B cell (primary cell): ENCODE results near the gene SERINC5. TPM values are rescaled to one million over a fixed set of nuclear protein-coding genes. Genes with fewer than 3 reads are reported as not detected.

Experiments used
- ATAC-seq: fragments of 200-7000 bp; cut with Tn5 transposase; one replicate; pipeline ENCODE4 v1.10.0; 2021; ENCODE audit warnings: low read depth, mild to moderate bottlenecking, moderate number of reproducible peaks, moderate library complexity
- CTCF ChIA-PET: fragments of 350-600 bp; sonication (Branson Sonifier 250); formaldehyde crosslinking; loops from one replicate; lab custom pipeline; 2021; ENCODE audit warnings: antibody characterized with exemption, inconsistent platforms; lab: Charles Lee
- POLR2A ChIA-PET: fragments of 350-600 bp; sonication (Branson Sonifier 250); formaldehyde crosslinking; loops from one replicate; lab custom pipeline; 2021; ENCODE audit warnings: antibody characterized with exemption; lab: Charles Lee
- DNase-seq: peaks from one replicate; pipeline ENCODE4 v3.0.0; 2013
- H2AFZ ChIP-seq: 2 replicates; pipeline ENCODE4 v1.6.1; 2012; ENCODE audit warnings: mild to moderate bottlenecking, low read depth, low read length; ENCODE audit not compliant: insufficient read depth, poor library complexity, severe bottlenecking
- H3K27ac ChIP-seq, 2 donors: 1 replicate in 1 of 2; 2 replicates in 1 of 2; pipeline ENCODE4 v1.5.1; 2012 to 2013; ENCODE audit warnings: low read length in 2 of 2, mild to moderate bottlenecking in 2 of 2, moderate library complexity in 1 of 2
- H3K27me3 ChIP-seq, 4 experiments: fragments of 200-600 bp in 1 of 4; sonication (generic) in 1 of 4; replicated peaks in 1 of 4; 1 replicate in 2 of 4; 2 replicates in 2 of 4; pipeline versions ENCODE4 v1.6.1 to v1.7.0; 2013 to 2016; ENCODE audit warnings: low read length in 3 of 4, mild to moderate bottlenecking in 2 of 4, mixed read lengths in 1 of 4, moderate library complexity in 1 of 4; ENCODE audit not compliant: insufficient read depth in 4 of 4, control insufficient read depth in 3 of 4; ENCODE audit errors: control extremely low read depth in 1 of 4
- H3K36me3 ChIP-seq, 2 experiments: replicated peaks in 1 of 2; 1 replicate in 1 of 2; 2 replicates in 1 of 2; pipeline versions ENCODE4 v1.6.1 to v1.7.1; 2013; ENCODE audit warnings: low read length in 1 of 2; ENCODE audit not compliant: insufficient read depth in 2 of 2, control insufficient read depth in 1 of 2; ENCODE audit errors: control extremely low read depth in 1 of 2, extremely low read depth in 1 of 2
- H3K4me1 ChIP-seq, 2 donors: fragments of 200-600 bp in 1 of 2; sonication (generic) in 1 of 2; 1 replicate in 1 of 2; 2 replicates in 1 of 2; pipeline versions ENCODE4 v1.5.1 to v1.6.1; 2013 to 2017; ENCODE audit warnings: low read length in 2 of 2; ENCODE audit not compliant: control insufficient read depth in 2 of 2, insufficient read depth in 2 of 2
- H3K4me2 ChIP-seq: replicated peaks from 2 replicates; pipeline ENCODE3; 2012; ENCODE audit warnings: mild to moderate bottlenecking, low read depth, low read length; ENCODE audit not compliant: poor library complexity, severe bottlenecking
- H3K4me3 ChIP-seq, 5 experiments: fragments of 200-600 bp in 1 of 5; sonication (generic) in 1 of 5; 1 replicate in 3 of 5; 2 replicates in 2 of 5; pipeline versions ENCODE4 v1.5.1 to v1.7.0; 2011 to 2016; ENCODE audit warnings: low read length in 4 of 5, mild to moderate bottlenecking in 4 of 5, low read depth in 2 of 5, control low read depth in 1 of 5, moderate library complexity in 1 of 5; ENCODE audit not compliant: insufficient read depth in 1 of 5; ENCODE audit errors: control extremely low read depth in 1 of 5, extremely low read depth in 1 of 5
- H3K79me2 ChIP-seq: fragments of 200-600 bp; sonication (generic); one replicate; pipeline ENCODE4 v1.6.0; 2016; ENCODE audit warnings: low read length; ENCODE audit not compliant: control insufficient read depth, insufficient read depth
- H3K9ac ChIP-seq: fragments of 200-600 bp; sonication (generic); 2 replicates; pipeline ENCODE4 v1.6.1; 2017; ENCODE audit warnings: mild to moderate bottlenecking, low read length, moderate library complexity
- H3K9me3 ChIP-seq, 3 donors: one replicate each; pipeline versions ENCODE4 v1.6.1 to v1.7.1; 2013; ENCODE audit warnings: low read length in 2 of 3; ENCODE audit not compliant: control insufficient read depth in 2 of 3, insufficient read depth in 1 of 3; ENCODE audit errors: control extremely low read depth in 1 of 3
- H4K20me1 ChIP-seq: 2 replicates; pipeline ENCODE4 v1.6.0; 2012; ENCODE audit warnings: mild to moderate bottlenecking, low read length; ENCODE audit not compliant: insufficient read depth, control insufficient read depth, poor library complexity, severe bottlenecking
- H3K27ac Mint-ChIP-seq: one replicate; pipeline ENCODE4 v1.8.0; 2021; ENCODE audit warnings: mixed read lengths
- H3K27me3 Mint-ChIP-seq: one replicate; pipeline ENCODE4 v1.8.0; 2021; ENCODE audit warnings: mixed read lengths
- H3K4me1 Mint-ChIP-seq: one replicate; pipeline ENCODE4 v1.8.0; 2021; ENCODE audit warnings: mixed read lengths
- H3K4me3 Mint-ChIP-seq: one replicate; pipeline ENCODE4 v1.8.0; 2021; ENCODE audit warnings: mixed read lengths
- H3K9me3 Mint-ChIP-seq: one replicate; pipeline ENCODE4 v1.8.0; 2022; ENCODE audit warnings: mixed read lengths; ENCODE audit not compliant: insufficient read depth
- CTCF ChIP-seq: fragments of 200-600 bp; IDR thresholded peaks from one replicate; pipeline ENCODE4 v1.8.0; 2022; ENCODE audit warnings: antibody characterized with exemption, mild to moderate bottlenecking
- EZH2 ChIP-seq: IDR thresholded peaks from 2 replicates; pipeline ENCODE4 v1.6.1; 2012; ENCODE audit warnings: borderline replicate concordance, low read depth, mild to moderate bottlenecking, moderate library complexity, low read length; ENCODE audit not compliant: insufficient read depth, poor library complexity, severe bottlenecking
- WGBS: methylation state at CpG from one replicate; pipeline ENCODE4 v1.1.5; 2013; ENCODE audit warnings: missing lambda C conversion rate; ENCODE audit not compliant: insufficient coverage; 5-methylcytosine and 5-hydroxymethylcytosine counted together
- intact Hi-C: fragments of 100-400 bp; cut with micrococcal nuclease; formaldehyde crosslinking; loops from one replicate; pipeline ENCODE4 v1.10.0; 2022
- polyA plus RNA-seq: library from polyadenylated mRNA; depleted of rRNA; stranded (reverse); fragments of >200 nt; gene quantifications from 2 replicates; pipeline ENCODE4 v1.2.3, GENCODE V29; 2012
- total RNA-seq, 2 donors: library from RNA; stranded (reverse); fragments of 120-200 nt in 1 of 2; gene quantifications; 1 replicate in 1 of 2; 2 replicates in 1 of 2; pipeline versions ENCODE4 v1.2.3 to v1.2.4, GENCODE V29; 2013 to 2022

The SERINC5 gene
- total and polyA plus RNA-seq, 2 donors (not counting 1 experiment from before 2014, with no cell fraction given) = 2.4 to 9.5 TPM

GRCh38 chr5:80082281-80082680 lies 173.6 kb downstream of the SERINC5 start:
- no peak overlapping the region for H3K27ac Mint-ChIP-seq
- no peaks in the 10 kb centered on the region for H3K36me3 ChIP-seq
- peaks cover 9% of the 10 kb centered on the region for H3K4me1 Mint-ChIP-seq
- H3K4me1 ChIP-seq = peaks cover 3 to 11% of the 10 kb centered on the region in 2 donors
- 95% methylated on average over 14 of the region's 15 CpGs for WGBS
- no peaks in the 10 kb centered on the region for H3K27me3 ChIP-seq
- intact Hi-C loops = loop anchor here (5.0 kb wide), 1 partner anchor 155 kb away; no protein-coding TSS in a partner anchor
- H4K20me1 ChIP-seq = no peaks in the 10 kb centered on the region
- DNase-seq = no peak
- TF ChIP-seq CTCF (no peak), EZH2 (no peak)
- no peaks in the 10 kb centered on the region for H3K9me3 ChIP-seq
- peak overlapping the region; percentile 67 for H3K4me2 ChIP-seq
- ATAC-seq = no peak
- no peaks in the 10 kb centered on the region for H3K9me3 Mint-ChIP-seq
- H3K27ac ChIP-seq = no peak overlapping the region
- peak overlapping the region; percentile 15 for H3K4me3 Mint-ChIP-seq
- H3K79me2 ChIP-seq = no peaks in the 10 kb centered on the region
- H3K4me3 ChIP-seq = no peak overlapping the region
- ChIA-PET POLR2A (interaction anchor here (0.7 kb wide), 1 partner anchor 225 kb away, joined by 4 read pairs; no protein-coding TSS in a partner anchor), CTCF (no interaction called here)
- H3K27me3 Mint-ChIP-seq = no peaks in the 10 kb centered on the region
- peak overlapping the region; percentile 72 for H2AFZ ChIP-seq
- H3K9ac ChIP-seq = no peak overlapping the region

- no peaks in the 10 kb centered on the region for H3K9me3 Mint-ChIP-seq
Measured at GRCh38 chr5:80078921-80079320, 176.9 kb downstream of the SERINC5 start.

More at GRCh38 chr5:80078921-80079320, 176.9 kb downstream of the SERINC5 start:
- peaks cover 9% of the 10 kb centered on the region for H3K4me1 Mint-ChIP-seq
- Histone ChIP-seq H2AFZ (no peak overlapping the region), H3K4me2 (no peak overlapping the region), H3K27ac (no peak overlapping the region), H3K9me3 (no peaks in the 10 kb centered on the region), H3K4me3 (no peak overlapping the region), H3K79me2 (no peaks in the 10 kb centered on the region), H3K36me3 (no peaks in the 10 kb centered on the region), H3K4me1 (peaks cover 3 to 11% of the 10 kb centered on the region in 2 donors), H3K27me3 (no peaks in the 10 kb centered on the region), H4K20me1 (no peaks in the 10 kb centered on the region), H3K9ac (no peak overlapping the region)
- ChIA-PET POLR2A (no interaction called here), CTCF (interaction anchor here (0.6 to 2.0 kb wide), 5 partner anchors 9 to 229 kb away, joined by 3 to 13 read pairs (median 4); no protein-coding TSS in a partner anchor)
- TF ChIP-seq CTCF (no peak), EZH2 (no peak)
- H3K27me3 Mint-ChIP-seq = no peaks in the 10 kb centered on the region
- H3K27ac Mint-ChIP-seq = no peak overlapping the region
- H3K4me3 Mint-ChIP-seq = no peak overlapping the region
- WGBS = 84% methylated on average over 4 of the region's 4 CpGs
- DNase-seq = no peak
- intact Hi-C loops = no loop called here
- ATAC-seq = no peak
